HL-60 (cell line): Measurements from ENCODE around the gene QRFP.

ENCODE experiments used
- GABPA ChIP-seq: IDR thresholded peaks from 2 replicates; pipeline ENCODE4 v1.6.1; 2012; ENCODE audit warnings: low read depth
- POLR2AphosphoS5 ChIP-seq: IDR thresholded peaks from 2 replicates; pipeline ENCODE4 v1.6.1; 2012; ENCODE audit warnings: low read depth
- SPI1 ChIP-seq: IDR thresholded peaks from 2 replicates; pipeline ENCODE4 v1.6.1; 2012; ENCODE audit warnings: low read depth, mild to moderate bottlenecking, borderline replicate concordance
- TF ChIP-seq, protein P1 (sequence below): IDR thresholded peaks from one replicate; pipeline ENCODE4 v1.5.1; 2011; ENCODE audit warnings: low read length, control low read depth, inconsistent platforms; ENCODE audit not compliant: insufficient read depth

DNA sequence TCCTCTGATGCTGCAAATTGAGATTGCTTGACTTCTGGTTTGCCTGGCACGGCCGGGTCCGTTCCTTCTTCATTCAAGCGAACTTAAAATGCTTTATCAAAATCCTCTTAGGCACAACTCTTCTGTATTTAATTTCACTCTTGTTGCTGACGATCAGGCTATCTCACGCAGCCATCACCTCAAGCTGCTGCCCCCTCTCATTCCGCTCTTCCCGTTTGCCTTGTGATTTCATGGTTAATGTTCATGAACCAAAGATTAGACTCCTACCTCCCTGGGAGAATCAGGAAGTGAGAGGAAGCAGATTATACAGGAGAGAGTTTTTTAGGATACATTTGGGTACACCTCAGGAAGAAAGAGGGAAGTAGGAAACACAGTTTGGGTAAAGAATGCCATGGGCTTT, 22.6 kb downstream of the QRFP start:
- TF ChIP-seq, protein P1, sequence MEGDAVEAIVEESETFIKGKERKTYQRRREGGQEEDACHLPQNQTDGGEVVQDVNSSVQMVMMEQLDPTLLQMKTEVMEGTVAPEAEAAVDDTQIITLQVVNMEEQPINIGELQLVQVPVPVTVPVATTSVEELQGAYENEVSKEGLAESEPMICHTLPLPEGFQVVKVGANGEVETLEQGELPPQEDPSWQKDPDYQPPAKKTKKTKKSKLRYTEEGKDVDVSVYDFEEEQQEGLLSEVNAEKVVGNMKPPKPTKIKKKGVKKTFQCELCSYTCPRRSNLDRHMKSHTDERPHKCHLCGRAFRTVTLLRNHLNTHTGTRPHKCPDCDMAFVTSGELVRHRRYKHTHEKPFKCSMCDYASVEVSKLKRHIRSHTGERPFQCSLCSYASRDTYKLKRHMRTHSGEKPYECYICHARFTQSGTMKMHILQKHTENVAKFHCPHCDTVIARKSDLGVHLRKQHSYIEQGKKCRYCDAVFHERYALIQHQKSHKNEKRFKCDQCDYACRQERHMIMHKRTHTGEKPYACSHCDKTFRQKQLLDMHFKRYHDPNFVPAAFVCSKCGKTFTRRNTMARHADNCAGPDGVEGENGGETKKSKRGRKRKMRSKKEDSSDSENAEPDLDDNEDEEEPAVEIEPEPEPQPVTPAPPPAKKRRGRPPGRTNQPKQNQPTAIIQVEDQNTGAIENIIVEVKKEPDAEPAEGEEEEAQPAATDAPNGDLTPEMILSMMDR: no peak
- TF ChIP-seq GABPA: no peak
- TF ChIP-seq POLR2AphosphoS5: no peak
- no peak for TF ChIP-seq SPI1
